Kidney tubule cell (primary cell): Measurements from ENCODE around the gene POU5F2.
A peak's percentile ranks its signal among the peaks of the same experiment; 100 is the strongest.

ENCODE experiments used
- DNase-seq: peaks from one replicate; pipeline ENCODE4 v3.0.0-alpha.2; 2018; ENCODE audit warnings: low spot score

The POU5F2 gene

DNA sequence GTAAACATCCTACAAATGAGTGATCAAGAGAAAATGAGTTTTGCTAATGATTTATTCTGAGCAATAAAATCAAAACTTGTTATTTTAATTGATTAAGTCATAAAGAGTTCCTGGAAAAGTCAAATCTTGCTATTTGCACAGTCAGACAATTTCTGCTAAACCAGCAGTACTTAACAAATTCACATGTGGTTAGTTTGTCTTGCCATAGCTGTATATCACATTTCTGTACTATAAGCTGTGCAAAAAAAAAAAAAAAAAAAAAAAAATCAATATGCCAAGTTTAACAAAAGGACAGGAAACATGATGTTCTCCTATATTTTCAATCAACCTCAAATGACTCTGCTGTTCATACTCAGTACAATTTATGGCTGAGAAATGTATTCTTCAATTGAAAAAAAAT lies 24.9 kb downstream of the POU5F2 start:
- no peak for DNase-seq

DNA sequence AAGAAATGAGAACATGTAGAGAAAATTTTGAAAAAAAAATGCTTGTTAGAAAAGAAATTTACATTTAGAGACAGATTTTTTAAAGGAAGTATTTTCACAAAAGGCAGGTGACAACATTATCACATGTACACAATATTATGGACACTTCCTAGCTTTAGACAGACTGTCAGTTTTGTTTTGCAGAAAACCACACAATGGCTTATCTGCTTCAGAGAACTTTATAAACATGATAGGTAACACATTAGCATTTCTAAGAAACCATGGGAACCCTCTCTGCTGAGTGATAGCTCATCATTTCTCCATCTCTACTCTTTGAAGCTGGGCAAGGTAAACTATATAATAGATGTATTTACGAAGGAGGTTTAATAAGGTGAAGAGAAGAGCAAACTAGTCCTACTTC lies 25.6 kb downstream of the POU5F2 start:
- peak; percentile 22 for DNase-seq

GRCh38 chr5:93715327-93715726 lies 26.1 kb downstream of the POU5F2 start:
- no peak for DNase-seq

GRCh38 chr5:93708442-93708841 lies 33.0 kb downstream of the POU5F2 start:
- DNase-seq = no peak

- no peak for DNase-seq
Observed at GRCh38 chr5:93705896-93706295, 35.5 kb downstream of the POU5F2 start.

DNA sequence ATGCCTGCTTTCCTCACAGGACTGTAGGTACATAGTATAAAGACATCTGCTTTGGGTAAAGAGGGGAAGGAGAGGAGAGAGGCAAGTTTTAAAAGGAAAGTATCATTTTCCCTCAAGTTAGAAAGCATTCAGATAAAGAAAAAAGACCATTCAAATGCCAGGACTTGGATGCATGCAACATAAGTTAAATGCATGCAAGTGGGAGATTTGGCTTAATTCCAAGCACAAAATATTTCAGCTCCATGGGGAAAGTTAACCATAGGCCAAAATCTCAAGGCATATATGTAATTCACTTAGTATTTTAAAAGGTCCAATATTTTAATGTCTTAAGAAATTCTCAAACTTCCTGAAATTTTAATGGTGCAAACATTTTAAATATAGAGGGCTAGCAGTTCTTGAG lies 36.4 kb downstream of the POU5F2 start:
- no peak for DNase-seq

DNA sequence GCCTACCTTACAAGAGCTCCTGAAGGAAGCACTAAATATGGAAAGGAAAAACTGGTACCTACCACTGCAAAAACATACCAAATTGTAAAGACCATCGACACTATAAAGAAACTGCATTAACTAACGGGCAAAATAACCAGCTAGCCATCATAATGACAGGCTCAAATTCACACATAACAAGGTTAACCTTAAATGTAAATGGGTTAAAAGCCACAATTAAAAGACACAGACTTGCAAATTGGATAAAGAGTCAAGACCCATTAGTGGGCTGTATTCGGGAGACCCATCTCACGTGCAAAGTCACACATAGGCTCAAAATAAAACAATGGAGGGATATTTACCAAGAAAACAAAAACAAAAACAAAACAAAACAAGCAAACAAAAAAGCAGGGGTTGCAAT lies 49.4 kb downstream of the POU5F2 start:
- no peak for DNase-seq
